ENCODE results near the gene TNNI3K.

TNNI3K gene

GRCh38 chr1:74583397-74583796, 348.2 kb downstream of the TNNI3K start:
- no peak for TF ChIP-seq CTCF (IDR thresholded peaks at IDR 0.05; ENCODE audit: low read depth, low read length)
- no peak overlapping the region for H3K27ac ChIP-seq
- no peak for DNase-seq
- H3K36me3 ChIP-seq, result no peaks in the 10 kb centered on the region
- no peak overlapping the region for H3K4me3 ChIP-seq (ENCODE audit: low read depth, low read length)
- no peaks in the 10 kb centered on the region for H3K27me3 ChIP-seq (ENCODE audit: insufficient read depth, low read depth, severe bottlenecking)
- no peaks in the 10 kb centered on the region for H3K9me3 ChIP-seq (ENCODE audit: severe bottlenecking)

GRCh38 chr1:74584185-74584584, 349.0 kb downstream of the TNNI3K start:
- no peak for TF ChIP-seq CTCF (IDR thresholded peaks at IDR 0.05; ENCODE audit: low read depth, low read length)
- Histone ChIP-seq H3K27ac (no peak overlapping the region), H3K36me3 (no peaks in the 10 kb centered on the region), H3K27me3 (ENCODE audit: insufficient read depth, low read depth, severe bottlenecking) (no peaks in the 10 kb centered on the region), H3K4me3 (ENCODE audit: low read depth, low read length) (no peak overlapping the region), H3K9me3 (ENCODE audit: severe bottlenecking) (no peaks in the 10 kb centered on the region)
- DNase-seq, result no peak

GRCh38 chr1:74586253-74586897, 351.2 kb downstream of the TNNI3K start:
- TF ChIP-seq CTCF (IDR thresholded peaks at IDR 0.05; ENCODE audit: low read depth, low read length), result no peak
- no peak for DNase-seq
- no peaks in the 10 kb centered on the region for H3K27me3 ChIP-seq (ENCODE audit: insufficient read depth, low read depth, severe bottlenecking)
- no peak overlapping the region for H3K27ac ChIP-seq
- H3K4me3 ChIP-seq (ENCODE audit: low read depth, low read length), result no peak overlapping the region
- H3K9me3 ChIP-seq (ENCODE audit: severe bottlenecking), result no peaks in the 10 kb centered on the region
- no peaks in the 10 kb centered on the region for H3K36me3 ChIP-seq

- TF ChIP-seq CTCF (IDR thresholded peaks at IDR 0.05; ENCODE audit: low read depth, low read length), result no peak
- DNase-seq, result no peak
- H3K9me3 ChIP-seq (ENCODE audit: severe bottlenecking), result no peaks in the 10 kb centered on the region
- no peaks in the 10 kb centered on the region for H3K27me3 ChIP-seq (ENCODE audit: insufficient read depth, low read depth, severe bottlenecking)
- H3K4me3 ChIP-seq (ENCODE audit: low read depth, low read length), result no peak overlapping the region
- H3K27ac ChIP-seq, result no peak overlapping the region
- no peaks in the 10 kb centered on the region for H3K36me3 ChIP-seq
Measured at GRCh38 chr1:74587888-74588287, 352.7 kb downstream of the TNNI3K start.

- H3K36me3 ChIP-seq, result no peaks in the 10 kb centered on the region
- DNase-seq, result no peak
- H3K4me3 ChIP-seq (ENCODE audit: low read depth, low read length), result no peak overlapping the region
- no peak overlapping the region for H3K27ac ChIP-seq
- no peaks in the 10 kb centered on the region for H3K27me3 ChIP-seq (ENCODE audit: insufficient read depth, low read depth, severe bottlenecking)
- TF ChIP-seq CTCF (IDR thresholded peaks at IDR 0.05; ENCODE audit: low read depth, low read length), result no peak
- no peaks in the 10 kb centered on the region for H3K9me3 ChIP-seq (ENCODE audit: severe bottlenecking)
Measured at GRCh38 chr1:74590288-74590687, 355.1 kb downstream of the TNNI3K start.

GRCh38 chr1:74591949-74592348, 356.8 kb downstream of the TNNI3K start:
- no peaks in the 10 kb centered on the region for H3K9me3 ChIP-seq (ENCODE audit: severe bottlenecking)
- no peaks in the 10 kb centered on the region for H3K27me3 ChIP-seq (ENCODE audit: insufficient read depth, low read depth, severe bottlenecking)
- no peak for DNase-seq
- H3K4me3 ChIP-seq (ENCODE audit: low read depth, low read length), result no peak overlapping the region
- H3K36me3 ChIP-seq, result no peaks in the 10 kb centered on the region
- no peak for TF ChIP-seq CTCF (IDR thresholded peaks at IDR 0.05; ENCODE audit: low read depth, low read length)
- no peak overlapping the region for H3K27ac ChIP-seq

Measured in WERI-Rb-1 (cell line).